ENCODE measurements around the gene DHX29.
A peak's percentile ranks its signal among the peaks of the same experiment; 100 is the strongest.
"Not testable (repeated sequence)": the region's sequence is repeated elsewhere in the genome, so short reads cannot be mapped to it uniquely, and the experiment has no call there.

The DHX29 gene

GRCh38 chr5:55327281-55327680 is 19.8 kb upstream of the DHX29 start:
- no peak for TF ChIP-seq CTCF (IDR thresholded peaks at IDR 0.05; ENCODE audit: borderline replicate concordance, insufficient read depth, low read depth, low read length)
- H3K4me3 ChIP-seq (ENCODE audit: low read depth, low read length) = no peak overlapping the region

GRCh38 chr5:55325621-55326020 is 18.1 kb upstream of the DHX29 start:
- TF ChIP-seq CTCF (IDR thresholded peaks at IDR 0.05; ENCODE audit: borderline replicate concordance, insufficient read depth, low read depth, low read length) = no peak
- H3K4me3 ChIP-seq (ENCODE audit: low read depth, low read length) = no peak overlapping the region

GRCh38 chr5:55324815-55325418 is 17.4 kb upstream of the DHX29 start:
- no peak overlapping the region for H3K4me3 ChIP-seq (ENCODE audit: low read depth, low read length)
- TF ChIP-seq CTCF (IDR thresholded peaks at IDR 0.05; ENCODE audit: borderline replicate concordance, insufficient read depth, low read depth, low read length) = peak; percentile 41; the same call in 1 of the 2 replicates

- no peak overlapping the region for H3K4me3 ChIP-seq (ENCODE audit: low read depth, low read length)
- no peak for TF ChIP-seq CTCF (IDR thresholded peaks at IDR 0.05; ENCODE audit: borderline replicate concordance, insufficient read depth, low read depth, low read length)
Measured at GRCh38 chr5:55324006-55324405, 16.5 kb upstream of the DHX29 start.

- no peak for TF ChIP-seq CTCF (IDR thresholded peaks at IDR 0.05; ENCODE audit: borderline replicate concordance, insufficient read depth, low read depth, low read length)
- H3K4me3 ChIP-seq (ENCODE audit: low read depth, low read length) = no peak overlapping the region
Measured at GRCh38 chr5:55320571-55320970, 13.1 kb upstream of the DHX29 start.

GRCh38 chr5:55319491-55319890 is 12.0 kb upstream of the DHX29 start:
- H3K4me3 ChIP-seq (ENCODE audit: low read depth, low read length) = no peak overlapping the region
- TF ChIP-seq CTCF (IDR thresholded peaks at IDR 0.05; ENCODE audit: borderline replicate concordance, insufficient read depth, low read depth, low read length) = no peak

GRCh38 chr5:55318237-55318636 is 10.7 kb upstream of the DHX29 start:
- not testable (repeated sequence) for H3K4me3 ChIP-seq (ENCODE audit: low read depth, low read length)

GRCh38 chr5:55316837-55317236 is 9.3 kb upstream of the DHX29 start:
- TF ChIP-seq CTCF (IDR thresholded peaks at IDR 0.05; ENCODE audit: borderline replicate concordance, insufficient read depth, low read depth, low read length) = no peak
- H3K4me3 ChIP-seq (ENCODE audit: low read depth, low read length) = no peak overlapping the region
